ENCODE data around the gene BST2. TPM values are rescaled to one million over a fixed set of nuclear protein-coding genes. Genes with fewer than 3 reads are reported as not detected.
A peak's percentile ranks its signal among the peaks of the same experiment; 100 is the strongest.

BST2 gene
- total and polyA plus RNA-seq, 9 of the 15 experiments (the other 6 are each of a cell fraction or from before 2014, with no cell fraction given) = 11.2 to 232 (median 151) TPM

DNA sequence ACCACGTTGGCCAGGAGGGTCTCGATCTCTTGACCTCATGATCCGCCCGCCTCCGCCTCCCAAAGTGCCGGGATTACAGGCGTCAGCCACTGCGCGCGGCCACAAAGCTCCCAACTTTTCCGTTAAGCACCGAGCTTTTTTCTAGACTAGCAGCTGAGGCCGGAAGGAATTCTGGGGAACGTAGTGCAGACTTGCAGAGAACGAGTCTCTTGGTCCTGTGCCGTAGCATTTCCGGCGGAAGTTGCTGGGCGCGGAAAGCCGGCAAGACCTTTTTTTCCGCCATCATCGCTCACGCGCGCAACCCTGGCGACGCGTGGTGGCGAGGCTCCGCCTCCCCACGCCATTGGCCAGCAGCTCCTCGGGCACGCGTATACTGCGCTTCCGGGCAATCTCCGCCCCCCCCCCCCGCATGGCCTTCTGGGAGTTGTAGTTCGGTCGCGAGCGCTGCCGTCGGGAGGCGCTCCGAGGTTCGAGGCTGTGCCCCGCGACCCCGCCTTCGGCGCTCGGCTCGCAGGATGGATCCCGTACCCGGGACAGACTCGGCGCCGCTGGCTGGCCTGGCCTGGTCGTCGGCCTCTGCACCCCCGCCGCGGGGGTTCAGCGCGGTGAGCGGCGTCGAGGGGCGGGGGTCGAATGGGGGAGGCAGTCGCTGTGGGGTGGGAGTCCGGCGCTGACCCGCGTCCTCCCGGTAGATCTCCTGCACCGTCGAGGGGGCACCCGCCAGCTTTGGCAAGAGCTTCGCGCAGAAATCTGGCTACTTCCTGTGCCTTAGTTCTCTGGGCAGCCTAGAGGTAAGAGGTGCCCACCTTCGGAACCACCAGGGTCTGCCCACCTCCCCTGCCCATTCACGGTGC is 14.4 kb upstream of the BST2 start, which contains the start of gene MVB12A (continued):
- TF ChIP-seq, protein P1, sequence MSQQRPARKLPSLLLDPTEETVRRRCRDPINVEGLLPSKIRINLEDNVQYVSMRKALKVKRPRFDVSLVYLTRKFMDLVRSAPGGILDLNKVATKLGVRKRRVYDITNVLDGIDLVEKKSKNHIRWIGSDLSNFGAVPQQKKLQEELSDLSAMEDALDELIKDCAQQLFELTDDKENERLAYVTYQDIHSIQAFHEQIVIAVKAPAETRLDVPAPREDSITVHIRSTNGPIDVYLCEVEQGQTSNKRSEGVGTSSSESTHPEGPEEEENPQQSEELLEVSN (IDR thresholded peaks at IDR 0.05; ENCODE audit: borderline replicate concordance in 1 of 2, extremely low read depth in 1 of 2, insufficient read depth in 1 of 2, insufficient read length in 1 of 2, low read depth in 1 of 2, low read length in 1 of 2, poor library complexity in 1 of 2, severe bottlenecking in 1 of 2) = peak; percentile 72 to 74
- 0 out of 4 replicates have a peak, but pooled peaks of 1 of the 2 experiments have one; percentile 18 for TF ChIP-seq RCOR1 (IDR thresholded peaks at IDR 0.05; ENCODE audit: borderline replicate concordance in 1 of 2, low read depth in 2 of 2, low read length in 2 of 2)
- TF ChIP-seq XRCC5 (IDR thresholded peaks at IDR 0.05; ENCODE audit: low read depth, low read length) = 0 out of 2 replicates have a peak, but pooled peaks have one; percentile 16
- TF ChIP-seq ERF (CRISPR knock-in tag; IDR thresholded peaks at IDR 0.05) = peak; percentile 3; the same call in 1 of the 2 replicates
- peak; percentile 4; the same call in 1 of the 2 replicates for TF ChIP-seq CEBPB (tag; IDR thresholded peaks at IDR 0.05)
- TF ChIP-seq, protein P2, sequence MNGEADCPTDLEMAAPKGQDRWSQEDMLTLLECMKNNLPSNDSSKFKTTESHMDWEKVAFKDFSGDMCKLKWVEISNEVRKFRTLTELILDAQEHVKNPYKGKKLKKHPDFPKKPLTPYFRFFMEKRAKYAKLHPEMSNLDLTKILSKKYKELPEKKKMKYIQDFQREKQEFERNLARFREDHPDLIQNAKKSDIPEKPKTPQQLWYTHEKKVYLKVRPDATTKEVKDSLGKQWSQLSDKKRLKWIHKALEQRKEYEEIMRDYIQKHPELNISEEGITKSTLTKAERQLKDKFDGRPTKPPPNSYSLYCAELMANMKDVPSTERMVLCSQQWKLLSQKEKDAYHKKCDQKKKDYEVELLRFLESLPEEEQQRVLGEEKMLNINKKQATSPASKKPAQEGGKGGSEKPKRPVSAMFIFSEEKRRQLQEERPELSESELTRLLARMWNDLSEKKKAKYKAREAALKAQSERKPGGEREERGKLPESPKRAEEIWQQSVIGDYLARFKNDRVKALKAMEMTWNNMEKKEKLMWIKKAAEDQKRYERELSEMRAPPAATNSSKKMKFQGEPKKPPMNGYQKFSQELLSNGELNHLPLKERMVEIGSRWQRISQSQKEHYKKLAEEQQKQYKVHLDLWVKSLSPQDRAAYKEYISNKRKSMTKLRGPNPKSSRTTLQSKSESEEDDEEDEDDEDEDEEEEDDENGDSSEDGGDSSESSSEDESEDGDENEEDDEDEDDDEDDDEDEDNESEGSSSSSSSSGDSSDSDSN (IDR thresholded peaks at IDR 0.05; ENCODE audit: borderline replicate concordance in 1 of 2, low read depth in 2 of 2, low read length in 2 of 2) = 0 out of 4 replicates have a peak, but pooled peaks of 1 of the 2 experiments have one; percentile 14
- no peak for TF ChIP-seq ATF1 (CRISPR knock-in tag; IDR thresholded peaks at IDR 0.05)
- peak; percentile 95 for TF ChIP-seq ATF1 (tag; IDR thresholded peaks at IDR 0.05)
- TF ChIP-seq, protein P3, sequence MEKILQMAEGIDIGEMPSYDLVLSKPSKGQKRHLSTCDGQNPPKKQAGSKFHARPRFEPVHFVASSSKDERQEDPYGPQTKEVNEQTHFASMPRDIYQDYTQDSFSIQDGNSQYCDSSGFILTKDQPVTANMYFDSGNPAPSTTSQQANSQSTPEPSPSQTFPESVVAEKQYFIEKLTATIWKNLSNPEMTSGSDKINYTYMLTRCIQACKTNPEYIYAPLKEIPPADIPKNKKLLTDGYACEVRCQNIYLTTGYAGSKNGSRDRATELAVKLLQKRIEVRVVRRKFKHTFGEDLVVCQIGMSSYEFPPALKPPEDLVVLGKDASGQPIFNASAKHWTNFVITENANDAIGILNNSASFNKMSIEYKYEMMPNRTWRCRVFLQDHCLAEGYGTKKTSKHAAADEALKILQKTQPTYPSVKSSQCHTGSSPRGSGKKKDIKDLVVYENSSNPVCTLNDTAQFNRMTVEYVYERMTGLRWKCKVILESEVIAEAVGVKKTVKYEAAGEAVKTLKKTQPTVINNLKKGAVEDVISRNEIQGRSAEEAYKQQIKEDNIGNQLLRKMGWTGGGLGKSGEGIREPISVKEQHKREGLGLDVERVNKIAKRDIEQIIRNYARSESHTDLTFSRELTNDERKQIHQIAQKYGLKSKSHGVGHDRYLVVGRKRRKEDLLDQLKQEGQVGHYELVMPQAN (IDR thresholded peaks at IDR 0.05; ENCODE audit: borderline replicate concordance) = no peak
- peak; percentile 97 for TF ChIP-seq ELF1 (tag; IDR thresholded peaks at IDR 0.05)
- TF ChIP-seq, protein P4, sequence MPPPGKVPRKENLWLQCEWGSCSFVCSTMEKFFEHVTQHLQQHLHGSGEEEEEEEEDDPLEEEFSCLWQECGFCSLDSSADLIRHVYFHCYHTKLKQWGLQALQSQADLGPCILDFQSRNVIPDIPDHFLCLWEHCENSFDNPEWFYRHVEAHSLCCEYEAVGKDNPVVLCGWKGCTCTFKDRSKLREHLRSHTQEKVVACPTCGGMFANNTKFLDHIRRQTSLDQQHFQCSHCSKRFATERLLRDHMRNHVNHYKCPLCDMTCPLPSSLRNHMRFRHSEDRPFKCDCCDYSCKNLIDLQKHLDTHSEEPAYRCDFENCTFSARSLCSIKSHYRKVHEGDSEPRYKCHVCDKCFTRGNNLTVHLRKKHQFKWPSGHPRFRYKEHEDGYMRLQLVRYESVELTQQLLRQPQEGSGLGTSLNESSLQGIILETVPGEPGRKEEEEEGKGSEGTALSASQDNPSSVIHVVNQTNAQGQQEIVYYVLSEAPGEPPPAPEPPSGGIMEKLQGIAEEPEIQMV (tag; conservative IDR thresholded peaks at IDR 0.05; ENCODE audit: low read depth) = no peak
- no peak for TF ChIP-seq MED1 (CRISPR knock-in tag; IDR thresholded peaks at IDR 0.05; ENCODE audit: borderline replicate concordance)
- TF ChIP-seq KDM2B (CRISPR knock-in tag; IDR thresholded peaks at IDR 0.05) = 0 out of 2 replicates have a peak, but pooled peaks have one; percentile 18
- TF ChIP-seq CREM (IDR thresholded peaks at IDR 0.05; ENCODE audit: low read depth) = peak; percentile 95
- TF ChIP-seq CCNT2 (IDR thresholded peaks at IDR 0.05; ENCODE audit: borderline replicate concordance, extremely low read depth, insufficient read length, low read depth, low read length) = peak; percentile 70
- TF ChIP-seq U2AF1 (optimal IDR thresholded peaks at IDR 0.05; ENCODE audit: low read depth, low read length) = peak; percentile 22
